HepG2 (cell line): Measurements from ENCODE around the gene NDUFS2. TPM values are rescaled to one million over a fixed set of nuclear protein-coding genes. Genes with fewer than 3 reads are reported as not detected.

Experiments
- ATAC-seq: fragments of 200-7000 bp; cut with Tn5 transposase; 3 replicates; pipeline ENCODE4 v1.9.1; 2020; ENCODE audit warnings: mild to moderate bottlenecking, moderate library complexity
- BruUV-seq: library from RNA; stranded (reverse); fragments of 400-500 nt; replicated peaks from 2 replicates; lab custom pipeline; 2021; lab: Mats Ljungman, UMichigan
- CTCF ChIA-PET: fragments of 300-600 bp; formaldehyde crosslinking; extraction: SDS; loops from one replicate; lab custom pipeline; 2021; ENCODE audit warnings: low total read pairs, inconsistent platforms, low intra/inter-chr PET ratio; lab: Yijun Ruan, JAX
- POLR2A ChIA-PET: fragments of 350-600 bp; sonication (Branson Sonifier 250); formaldehyde crosslinking; loops from one replicate; lab custom pipeline; 2020; ENCODE audit warnings: antibody characterized with exemption, inconsistent platforms; lab: Yijun Ruan, JAX
- DNase-seq: peaks from one replicate; pipeline ENCODE4 v3.0.0-alpha.2; 2015; ENCODE audit warnings: low spot score
- FAIRE-seq: peaks from 3 replicates; lab custom pipeline; 2011; peaks lifted over from hg19 to GRCh38; lab: Jason Lieb, UNC
- H2AFZ ChIP-seq: one replicate; pipeline ENCODE4 v1.6.1; 2011; ENCODE audit warnings: low read length, inconsistent platforms
- H3K27ac ChIP-seq: fragments of 300-600 bp; 3 replicates; pipeline ENCODE4 v1.8.0; 2011; ENCODE audit warnings: mixed run types, mild to moderate bottlenecking, mixed read lengths, low read length, inconsistent platforms; ENCODE audit not compliant: insufficient read depth; ENCODE audit errors: extremely low read length
- H3K27me3 ChIP-seq, 2 experiments: fragments of 200-600 bp in 1 of 2; 2 replicates in 1 of 2; 3 replicates in 1 of 2; pipeline versions ENCODE4 v1.6.0 to v1.8.0; 2011; ENCODE audit warnings: low read length in 2 of 2, mild to moderate bottlenecking in 2 of 2, moderate library complexity in 2 of 2, inconsistent platforms in 1 of 2; ENCODE audit not compliant: insufficient read depth in 2 of 2, control insufficient read depth in 1 of 2
- H3K36me3 ChIP-seq, 2 experiments: fragments of 200-600 bp in 1 of 2; replicated peaks in 1 of 2; 2 replicates in 1 of 2; 3 replicates in 1 of 2; pipeline versions ENCODE4 v1.5.1 to v1.8.0; 2011; ENCODE audit warnings: low read length in 2 of 2, inconsistent platforms in 1 of 2; ENCODE audit not compliant: insufficient read depth in 2 of 2, control insufficient read depth in 1 of 2
- H3K4me1 ChIP-seq: 2 replicates; pipeline ENCODE4 v1.5.1; 2012; ENCODE audit warnings: low read length, inconsistent platforms; ENCODE audit not compliant: insufficient read depth
- H3K4me2 ChIP-seq: 2 replicates; pipeline ENCODE4 v1.6.0; 2011; ENCODE audit warnings: low read depth, low read length, inconsistent platforms
- H3K4me3 ChIP-seq, 3 experiments: fragments of 200-600 bp in 1 of 3; sonication (generic), shearing (Covaris generic) in 1 of 3; replicated peaks in 1 of 3; 2 replicates each; pipeline ENCODE4 v1.5.1; 2011 to 2016; ENCODE audit warnings: low read length in 3 of 3, inconsistent platforms in 2 of 3, low read depth in 2 of 3, mild to moderate bottlenecking in 2 of 3, control low read depth in 1 of 3, mixed read lengths in 1 of 3; ENCODE audit not compliant: insufficient read depth in 1 of 3
- H3K79me2 ChIP-seq: one replicate; pipeline ENCODE4 v1.6.1; 2011; ENCODE audit warnings: low read length, inconsistent platforms; ENCODE audit not compliant: insufficient read depth
- H3K9ac ChIP-seq: 2 replicates; pipeline ENCODE4 v1.6.0; 2011; ENCODE audit warnings: mild to moderate bottlenecking, low read depth, low read length, inconsistent platforms; ENCODE audit not compliant: insufficient read depth
- H3K9me3 ChIP-seq: 2 replicates; pipeline ENCODE4 v1.5.1; 2012; ENCODE audit warnings: mild to moderate bottlenecking, low read length
- H4K20me1 ChIP-seq: 2 replicates; pipeline ENCODE4 v1.6.0; 2011; ENCODE audit warnings: inconsistent platforms, mild to moderate bottlenecking, low read length, moderate library complexity; ENCODE audit not compliant: insufficient read depth
- HBP1 ChIP-seq: IDR thresholded peaks from 2 replicates; pipeline ENCODE4 v1.6.1; 2016; ENCODE audit warnings: low read depth, control low read depth
- HDAC2 ChIP-seq: sonication (generic); formaldehyde crosslinking; IDR thresholded peaks from 2 replicates; pipeline ENCODE4 v1.4.0; 2020; ENCODE audit warnings: missing genetic modification reagents
- HNF4A ChIP-seq: sonication (generic); formaldehyde crosslinking; IDR thresholded peaks from 2 replicates; pipeline ENCODE4 v1.4.0; 2020; ENCODE audit warnings: missing genetic modification reagents
- IRF2 ChIP-seq: IDR thresholded peaks from 2 replicates; pipeline ENCODE4 v1.6.1; 2018; ENCODE audit warnings: missing genetic modification reagents, missing compliant biosample characterization
- KLF16 ChIP-seq, 2 experiments: sonication (generic) in 1 of 2; formaldehyde crosslinking in 1 of 2; IDR thresholded peaks; 2 replicates each; pipeline versions ENCODE4 v1.6.1 to v1.8.0; 2016 to 2023; ENCODE audit warnings: missing genetic modification reagents in 2 of 2, missing compliant biosample characterization in 1 of 2
- MAX ChIP-seq: IDR thresholded peaks from 2 replicates; pipeline ENCODE4 v1.6.1; 2012; ENCODE audit warnings: inconsistent platforms
- NR2F6 ChIP-seq, 2 experiments: IDR thresholded peaks; 2 replicates each; pipeline ENCODE4 v1.6.1; 2016; ENCODE audit warnings: antibody characterized with exemption in 1 of 2, mild to moderate bottlenecking in 1 of 2
- ZNF121 ChIP-seq: sonication (generic); formaldehyde crosslinking; IDR thresholded peaks from 2 replicates; pipeline ENCODE4 v1.5.0; 2020; ENCODE audit warnings: mild to moderate bottlenecking, missing genetic modification reagents
- ZNF710 ChIP-seq: sonication (generic); formaldehyde crosslinking; IDR thresholded peaks from 2 replicates; pipeline ENCODE4 v1.5.0; 2020; ENCODE audit warnings: mild to moderate bottlenecking, missing genetic modification reagents, borderline replicate concordance
- ZNF740 ChIP-seq: sonication (generic); formaldehyde crosslinking; IDR thresholded peaks from 2 replicates; pipeline ENCODE4 v1.4.0; 2020; ENCODE audit warnings: missing genetic modification reagents
- ZNF878 ChIP-seq: sonication (generic); formaldehyde crosslinking; IDR thresholded peaks from 2 replicates; pipeline ENCODE4 v1.8.1; 2023; ENCODE audit warnings: mild to moderate bottlenecking, missing genetic modification reagents, moderate library complexity
- WGBS: methylation state at CpG from one replicate; pipeline ENCODE4 v1.1.6; 2017; ENCODE audit warnings: low lambda C conversion rate; 5-methylcytosine and 5-hydroxymethylcytosine counted together
- in situ Hi-C: cut with HindIII; loops from 2 replicates; pipeline ENCODE4 v1.10.0; 2017; ENCODE audit warnings: low pct_unique_long_range_greater_than_20kb; ENCODE audit not compliant: extremely low pct_ligation_motif_present
- intact Hi-C: fragments of 100-400 bp; cut with micrococcal nuclease; formaldehyde crosslinking; loops from one replicate; pipeline ENCODE4 v1.10.0; 2022; ENCODE audit not compliant: unreplicated experiment
- polyA plus RNA-seq, 8 experiments: library from polyadenylated mRNA; depleted of rRNA in 3 of 8; stranded (reverse) in 7 of 8; unstranded in 1 of 8; fragments of >200 nt; fragmentation: Illumina TruSeq in 4 of 8; extraction: Trizol in 4 of 8; gene quantifications; 2 replicates each; pipeline versions ENCODE4 v1.2.1 to v1.2.3, GENCODE V29; 2011 to 2016; ENCODE audit warnings: low read depth in 4 of 8, missing spikeins in 1 of 8, mixed read lengths in 1 of 8; ENCODE audit not compliant: insufficient read depth in 1 of 8
- total RNA-seq, 5 experiments: library from RNA; depleted of rRNA; stranded (reverse); fragments of >200 nt; fragmentation: Illumina TruSeq; extraction: Trizol; gene quantifications; 2 replicates each; pipeline ENCODE4 v1.2.3, GENCODE V29; 2016; ENCODE audit warnings: low read depth in 1 of 5

The NDUFS2 gene
- total and polyA plus RNA-seq, 2 of the 13 experiments (the other 11 are each of a cell fraction or from before 2014, with no cell fraction given): 89.9 to 118 TPM

GRCh38 chr1:161159913-161160243, 42.3 kb upstream of the NDUFS2 start:
- intact Hi-C loops: no loop called here

More at GRCh38 chr1:161159913-161160243, 42.3 kb upstream of the NDUFS2 start:
- DNase-seq: no peak
- peak overlapping the region; percentile 97 for H3K4me2 ChIP-seq
- POLR2A ChIA-PET: no interaction called here
- H4K20me1 ChIP-seq: no peaks in the 10 kb centered on the region
- peaks cover 11 to 39% of the 10 kb centered on the region in 2 experiments; a peak in 4 of 5 replicates for H3K36me3 ChIP-seq
- WGBS: 21% methylated on average over 11 of the region's 11 CpGs
- no peaks in the 10 kb centered on the region; a peak in 1 of 5 replicates for H3K27me3 ChIP-seq
- FAIRE-seq: no peak
- peaks cover 10% of the 10 kb centered on the region for H3K79me2 ChIP-seq
- BruUV-seq: no TSS peak
- H3K9me3 ChIP-seq: no peaks in the 10 kb centered on the region
- in situ Hi-C loops: no loop called here
- CTCF ChIA-PET: no interaction called here
- peak overlapping the region; percentile 84 to 95 (median 94) for H3K4me3 ChIP-seq
- peaks cover 39% of the 10 kb centered on the region for H3K4me1 ChIP-seq
- H2AFZ ChIP-seq: no peak overlapping the region
- TF ChIP-seq IRF2 (CRISPR knock-in tag) (no peak), ZNF710 (no peak), NR2F6 (IDR thresholded peaks at IDR 0.05) (no peak), NR2F6 (CRISPR knock-in tag; IDR thresholded peaks at IDR 0.05) (peak; percentile 25; the same call in 1 of the 2 replicates), MAX (0 out of 2 replicates have a peak, but pooled peaks have one; percentile 11), HNF4A (CRISPR knock-in tag) (peak; percentile 24; the same call in 1 of the 2 replicates), KLF16 (CRISPR knock-in tag; IDR thresholded peaks at IDR 0.05) (no peak), HDAC2 (0 out of 2 replicates have a peak, but pooled peaks have one; percentile 7), ZNF740 (CRISPR knock-in tag) (peak; percentile 31; the same call in 1 of the 2 replicates), ZNF121 (CRISPR knock-in tag) (no peak), ZNF878 (CRISPR knock-in tag) (no peak), HBP1 (no peak)
- H3K9ac ChIP-seq: peak overlapping the region; percentile 91
- peak overlapping the region; percentile 64 for H3K27ac ChIP-seq
- ATAC-seq: no peak
